ENCODE data around the gene RGS21.

RGS21 gene

GRCh38 chr1:192382758-192383157 is 66.0 kb downstream of the RGS21 start:
- DNase-seq = no peak

GRCh38 chr1:192386051-192386650 is 69.4 kb downstream of the RGS21 start:
- no peak for DNase-seq

GRCh38 chr1:192395211-192395610 is 78.4 kb downstream of the RGS21 start:
- no peak for DNase-seq

GRCh38 chr1:192395895-192396294 is 79.1 kb downstream of the RGS21 start:
- no peak for DNase-seq

- DNase-seq = no peak
These were observed 82.4 kb downstream of the RGS21 start for GRCh38 chr1:192399161-192399560.

- DNase-seq = no peak
These were observed 85.0 kb downstream of the RGS21 start for GRCh38 chr1:192401825-192402224.

- DNase-seq = no peak
These were observed 85.8 kb downstream of the RGS21 start for GRCh38 chr1:192402571-192402970.

- no peak for DNase-seq
These were observed 90.4 kb downstream of the RGS21 start for GRCh38 chr1:192407206-192407605.

All from inflammatory macrophage treated with lipopolysaccharide for 1 hour (primary cell).